HG03175 (cell line): ENCODE data around the gene JUNB.
"Not testable (repeated sequence)": the region's sequence is repeated elsewhere in the genome, so short reads cannot be mapped to it uniquely, and the experiment has no call there.

ENCODE experiments used
- ATAC-seq: cut with Tn5 transposase; IDR thresholded peaks from one replicate; pipeline ENCODE4 v1.9.1; 2021; ENCODE audit warnings: mild to moderate bottlenecking, moderate library complexity; ENCODE audit not compliant: unreplicated experiment

Gene JUNB

GRCh38 chr19:12802267-12803106 lies 11.2 kb downstream of the JUNB start:
- no peak for ATAC-seq

GRCh38 chr19:12804051-12804450 lies 12.8 kb downstream of the JUNB start:
- no peak for ATAC-seq

GRCh38 chr19:12806242-12807081 lies 15.2 kb downstream of the JUNB start, which contains the start of gene RNASEH2A:
RNASEH2A (plus strand) TSS chr19:12806584; CDS start chr19:12806674, 90 bp downstream.
- peak; percentile 75 for ATAC-seq

GRCh38 chr19:12815088-12815487 lies 23.8 kb downstream of the JUNB start:
- no peak for ATAC-seq

GRCh38 chr19:12817188-12817587 lies 25.9 kb downstream of the JUNB start:
- not testable (repeated sequence) for ATAC-seq

GRCh38 chr19:12817810-12818209 lies 26.5 kb downstream of the JUNB start:
- not testable (repeated sequence) for ATAC-seq

GRCh38 chr19:12821761-12822160 lies 30.5 kb downstream of the JUNB start:
- no peak for ATAC-seq

- no peak for ATAC-seq
Measured at GRCh38 chr19:12825254-12826131, 34.2 kb downstream of the JUNB start.

- no peak for ATAC-seq
Measured at GRCh38 chr19:12828494-12828893, 37.2 kb downstream of the JUNB start.

GRCh38 chr19:12833418-12833737 lies 42.1 kb downstream of the JUNB start:
- no peak for ATAC-seq

GRCh38 chr19:12833738-12834565 lies 42.7 kb downstream of the JUNB start:
- ATAC-seq = no peak

- no peak for ATAC-seq
Measured at GRCh38 chr19:12834566-12834943, 43.3 kb downstream of the JUNB start, which contains the start of gene RTBDN. RTBDN (minus strand) TSS chr19:12834579; CDS start chr19:12829979, 4,600 bp downstream.

- ATAC-seq = no peak
Measured at GRCh38 chr19:12834976-12835757, 43.9 kb downstream of the JUNB start.

- ATAC-seq = no peak
Measured at GRCh38 chr19:12836529-12836863, 45.2 kb downstream of the JUNB start.

- no peak for ATAC-seq
Measured at GRCh38 chr19:12837225-12837624, 45.9 kb downstream of the JUNB start.

- no peak for ATAC-seq
Measured at GRCh38 chr19:12838182-12838885, 47.0 kb downstream of the JUNB start, which contains the start of gene MAST1. MAST1 (plus strand) TSS chr19:12838515; CDS start chr19:12838573, 58 bp downstream.

GRCh38 chr19:12838886-12839756 lies 47.8 kb downstream of the JUNB start:
- ATAC-seq = no peak
